Lung (tissue), 12 donors: Measurements from ENCODE around the gene TNN. TPM values are rescaled to one million over a fixed set of nuclear protein-coding genes. Genes with fewer than 3 reads are reported as not detected.

Experiments
- ATAC-seq: fragments of 200-7000 bp; cut with Tn5 transposase; one replicate; pipeline ENCODE4 v1.9.1; 2020; ENCODE audit warnings: moderate number of reproducible peaks; ENCODE audit not compliant: insufficient read depth, low FRiP score
- DNase-seq, 3 donors: peaks; one replicate each; pipeline ENCODE4 v3.0.0-alpha.2; 2013 to 2017
- H3K27ac ChIP-seq, 2 donors: one replicate each; pipeline ENCODE4 v1.5.1; 2013; ENCODE audit warnings: mild to moderate bottlenecking in 2 of 2, moderate library complexity in 2 of 2, control low read depth in 1 of 2, inconsistent platforms in 1 of 2, low read depth in 1 of 2, low read length in 1 of 2
- H3K27me3 ChIP-seq, 3 donors: one replicate each; pipeline ENCODE4 v1.5.1; 2013; ENCODE audit warnings: low read length in 2 of 3; ENCODE audit not compliant: control insufficient read depth in 3 of 3, insufficient read depth in 3 of 3
- H3K36me3 ChIP-seq, 4 donors: one replicate each; pipeline ENCODE4 v1.5.1; 2013; ENCODE audit warnings: low read length in 4 of 4, mild to moderate bottlenecking in 1 of 4, moderate library complexity in 1 of 4; ENCODE audit not compliant: control insufficient read depth in 4 of 4, insufficient read depth in 4 of 4
- H3K4me1 ChIP-seq, 5 donors: one replicate each; pipeline ENCODE4 v1.5.1; 2013; ENCODE audit warnings: low read length in 5 of 5, mild to moderate bottlenecking in 2 of 5, moderate library complexity in 1 of 5; ENCODE audit not compliant: control insufficient read depth in 5 of 5, insufficient read depth in 5 of 5
- H3K4me3 ChIP-seq: one replicate; pipeline ENCODE4 v1.5.1; 2013; ENCODE audit warnings: mild to moderate bottlenecking, control low read depth, moderate library complexity
- H3K9ac ChIP-seq, 2 donors: one replicate each; pipeline ENCODE4 v1.5.1; 2013; ENCODE audit warnings: low read length in 2 of 2, control low read depth in 1 of 2; ENCODE audit not compliant: insufficient read depth in 1 of 2
- H3K9me3 ChIP-seq, 4 donors: one replicate each; pipeline ENCODE4 v1.5.1; 2013; ENCODE audit warnings: low read length in 3 of 4, mild to moderate bottlenecking in 1 of 4, moderate library complexity in 1 of 4; ENCODE audit not compliant: control insufficient read depth in 4 of 4, insufficient read depth in 3 of 4
- WGBS, 2 donors: extraction: QIAGEN DNeasy Blood & Tissue Kit; methylation state at CpG; one replicate each; pipeline ENCODE4 v1.1.7; 2013; 5-methylcytosine and 5-hydroxymethylcytosine counted together
- polyA plus RNA-seq, 2 donors: library from polyadenylated mRNA; stranded (reverse); fragments of 200-250 nt; gene quantifications; one replicate each; pipeline ENCODE4 v1.2.1, GENCODE V29; 2013
- total RNA-seq, 2 donors: library from RNA; depleted of rRNA in 1 of 2; stranded (reverse); fragments of >200 nt in 1 of 2; gene quantifications; one replicate each; pipeline ENCODE4 v1.2.1, GENCODE V29; 2014 to 2021
- TF ChIP-seq, protein P1 (sequence below): IDR thresholded peaks from 2 replicates; pipeline ENCODE4 v1.5.1; 2012; ENCODE audit warnings: mild to moderate bottlenecking; ENCODE audit errors: control extremely low read depth, extremely low read depth
- donor health status: control.
- donor health status: control.
- donor health status: Bipolar disorder and iron deficiency.
- donor health status: healthy.
- donor health status: DM: yes; HTN: yes; CAD: no.

Gene TNN
- total and polyA plus RNA-seq, 4 donors = 0.02 to 1.3 (median 0.04) TPM; not detected in 1

DNA sequence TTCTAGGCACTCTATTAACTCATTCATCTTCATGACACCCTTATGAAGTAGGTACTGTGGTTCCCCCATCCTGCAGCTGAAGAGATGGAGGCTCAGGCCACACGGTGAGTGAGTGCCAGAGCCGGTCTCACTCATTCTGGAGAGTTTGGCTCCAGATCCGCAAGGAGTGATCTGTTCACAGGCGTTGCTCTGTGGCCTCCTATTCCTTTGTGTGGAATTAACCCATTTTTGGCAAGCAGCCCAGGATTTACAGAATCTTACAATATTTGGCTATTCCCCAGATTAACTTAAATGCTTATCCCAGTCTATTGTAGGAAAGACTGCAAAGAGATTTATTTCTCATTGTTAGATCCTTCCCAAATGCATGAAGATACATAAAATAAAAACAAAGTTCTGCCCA lies 95.3 kb downstream of the TNN start:
- no peak overlapping the region for H3K27ac ChIP-seq
- no peak overlapping the region for H3K4me3 ChIP-seq
- WGBS, 2 donors = 79 to 80% methylated on average over 4 of the region's 4 CpGs
- H3K36me3 ChIP-seq = peaks cover 5 to 50% (median 17%) of the 10 kb centered on the region in 4 donors
- peak; percentile 47 to 88 (median 61) for DNase-seq
- peaks cover 0 to 12% (median 0%) of the 10 kb centered on the region in 5 donors for H3K4me1 ChIP-seq
- no peak for ATAC-seq
- TF ChIP-seq, protein P1, sequence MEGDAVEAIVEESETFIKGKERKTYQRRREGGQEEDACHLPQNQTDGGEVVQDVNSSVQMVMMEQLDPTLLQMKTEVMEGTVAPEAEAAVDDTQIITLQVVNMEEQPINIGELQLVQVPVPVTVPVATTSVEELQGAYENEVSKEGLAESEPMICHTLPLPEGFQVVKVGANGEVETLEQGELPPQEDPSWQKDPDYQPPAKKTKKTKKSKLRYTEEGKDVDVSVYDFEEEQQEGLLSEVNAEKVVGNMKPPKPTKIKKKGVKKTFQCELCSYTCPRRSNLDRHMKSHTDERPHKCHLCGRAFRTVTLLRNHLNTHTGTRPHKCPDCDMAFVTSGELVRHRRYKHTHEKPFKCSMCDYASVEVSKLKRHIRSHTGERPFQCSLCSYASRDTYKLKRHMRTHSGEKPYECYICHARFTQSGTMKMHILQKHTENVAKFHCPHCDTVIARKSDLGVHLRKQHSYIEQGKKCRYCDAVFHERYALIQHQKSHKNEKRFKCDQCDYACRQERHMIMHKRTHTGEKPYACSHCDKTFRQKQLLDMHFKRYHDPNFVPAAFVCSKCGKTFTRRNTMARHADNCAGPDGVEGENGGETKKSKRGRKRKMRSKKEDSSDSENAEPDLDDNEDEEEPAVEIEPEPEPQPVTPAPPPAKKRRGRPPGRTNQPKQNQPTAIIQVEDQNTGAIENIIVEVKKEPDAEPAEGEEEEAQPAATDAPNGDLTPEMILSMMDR = no peak
- no peaks in the 10 kb centered on the region for H3K9me3 ChIP-seq
- H3K27me3 ChIP-seq = no peaks in the 10 kb centered on the region
- H3K9ac ChIP-seq = no peak overlapping the region

DNA sequence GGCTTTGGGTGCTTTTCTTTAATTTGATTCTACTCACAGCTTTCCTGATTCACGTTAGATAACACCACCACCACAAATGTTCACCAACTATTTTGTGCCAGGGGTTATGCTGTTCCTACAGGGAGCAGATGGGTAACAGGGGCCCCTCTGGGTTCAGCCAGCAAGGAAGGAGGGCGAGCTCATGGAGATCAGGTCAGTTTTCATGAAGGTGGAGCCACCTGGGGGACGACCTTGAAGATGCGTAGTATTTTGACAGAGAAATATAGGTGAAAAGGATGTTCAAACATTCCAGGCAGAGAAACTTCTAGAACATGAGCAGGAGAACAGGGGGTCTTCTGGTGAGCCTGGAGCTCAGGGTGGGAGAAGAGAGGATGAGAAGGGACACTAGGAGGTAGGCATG lies 96.1 kb downstream of the TNN start:
- Histone ChIP-seq H3K27ac (no peak overlapping the region), H3K9me3 (no peaks in the 10 kb centered on the region), H3K4me3 (no peak overlapping the region), H3K27me3 (no peaks in the 10 kb centered on the region), H3K4me1 (peaks cover 0 to 12% (median 0%) of the 10 kb centered on the region in 5 donors), H3K36me3 (peaks cover 5 to 50% (median 17%) of the 10 kb centered on the region in 4 donors), H3K9ac (no peak overlapping the region)
- WGBS, 2 donors = 83 to 85% methylated on average over 4 of the region's 4 CpGs
- TF ChIP-seq, protein P1 = no peak
- DNase-seq = no peak
- ATAC-seq = no peak

DNA sequence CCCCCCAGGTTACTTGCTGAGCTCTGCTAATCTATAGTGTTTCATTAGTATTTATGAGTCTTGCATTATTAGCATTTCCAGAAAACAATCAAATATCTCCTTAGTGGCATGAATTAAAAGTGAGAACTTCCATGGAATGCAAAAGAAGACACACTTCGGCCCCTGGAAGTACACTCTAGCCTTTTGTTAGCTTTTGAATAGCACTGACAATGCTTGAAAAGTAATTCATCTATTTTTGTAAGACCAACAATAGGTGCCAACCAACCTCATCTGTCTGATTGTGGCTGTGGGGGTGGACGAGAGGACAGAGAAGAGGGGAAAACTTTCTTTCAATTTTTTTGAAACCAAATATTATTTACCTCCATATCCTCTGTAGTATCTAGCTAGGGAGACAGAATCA lies 97.1 kb downstream of the TNN start:
- H3K4me3 ChIP-seq = no peak overlapping the region
- H3K9me3 ChIP-seq = no peaks in the 10 kb centered on the region
- TF ChIP-seq, protein P1 = no peak
- no peak overlapping the region for H3K27ac ChIP-seq
- WGBS, 2 donors = 80 to 92% methylated on average over 2 of the region's 2 CpGs
- ATAC-seq (no peak), DNase-seq (no peak)
- H3K9ac ChIP-seq = no peak overlapping the region
- peaks cover 0 to 12% (median 0%) of the 10 kb centered on the region in 5 donors for H3K4me1 ChIP-seq
- H3K27me3 ChIP-seq = no peaks in the 10 kb centered on the region
- peaks cover 5 to 44% (median 13%) of the 10 kb centered on the region in 4 donors for H3K36me3 ChIP-seq

DNA sequence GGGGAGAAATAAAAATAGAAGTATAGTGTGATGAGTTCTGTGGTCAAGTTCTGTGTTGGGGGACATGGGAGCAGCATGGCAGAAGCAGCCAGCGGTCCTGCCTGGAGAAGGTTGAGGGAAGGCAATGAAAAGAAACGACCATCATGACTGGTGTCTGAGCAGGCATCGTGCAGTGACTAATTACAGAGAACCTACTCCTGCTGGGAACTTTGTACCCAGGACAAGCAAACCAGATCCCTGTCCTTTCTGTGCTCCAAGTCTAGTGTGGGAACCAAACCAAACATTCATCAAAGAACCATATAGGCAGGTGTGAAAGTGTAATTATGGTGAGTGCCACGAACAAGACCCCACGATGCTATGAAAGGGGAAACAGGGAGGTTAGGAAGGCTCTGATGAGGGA lies 99.1 kb downstream of the TNN start:
- Histone ChIP-seq H3K4me1 (peaks cover 0 to 12% (median 0%) of the 10 kb centered on the region in 5 donors), H3K27me3 (no peaks in the 10 kb centered on the region), H3K9me3 (no peaks in the 10 kb centered on the region), H3K36me3 (peaks cover 0 to 34% (median 7%) of the 10 kb centered on the region in 4 donors), H3K4me3 (no peak overlapping the region), H3K9ac (no peak overlapping the region), H3K27ac (no peak overlapping the region)
- 85 to 92% methylated on average over 5 of the region's 5 CpGs for WGBS, 2 donors
- ATAC-seq (no peak), DNase-seq (no peak)
- TF ChIP-seq, protein P1 = no peak
